ENCODE results near the gene KIF1A.

- TF ChIP-seq EZH2phosphoT487 (IDR thresholded peaks at IDR 0.05; ENCODE audit: borderline replicate concordance, low read length) (no peak), CTCF (conservative IDR thresholded peaks at IDR 0.05; ENCODE audit: low read depth, low read length) (no peak), EZH2 (IDR thresholded peaks at IDR 0.05; ENCODE audit: low read length, unreplicated experiment) (no peak)
Observed at GRCh38 chr2:240760121-240760520, 59.9 kb downstream of the KIF1A start.
